ENCODE results near the gene ADI1. TPM values are rescaled to one million over a fixed set of nuclear protein-coding genes. Genes with fewer than 3 reads are reported as not detected.

ADI1 gene
- total RNA-seq, 4 donors from 2014 or later, result 43.7 to 207 (median 71.0) TPM

DNA sequence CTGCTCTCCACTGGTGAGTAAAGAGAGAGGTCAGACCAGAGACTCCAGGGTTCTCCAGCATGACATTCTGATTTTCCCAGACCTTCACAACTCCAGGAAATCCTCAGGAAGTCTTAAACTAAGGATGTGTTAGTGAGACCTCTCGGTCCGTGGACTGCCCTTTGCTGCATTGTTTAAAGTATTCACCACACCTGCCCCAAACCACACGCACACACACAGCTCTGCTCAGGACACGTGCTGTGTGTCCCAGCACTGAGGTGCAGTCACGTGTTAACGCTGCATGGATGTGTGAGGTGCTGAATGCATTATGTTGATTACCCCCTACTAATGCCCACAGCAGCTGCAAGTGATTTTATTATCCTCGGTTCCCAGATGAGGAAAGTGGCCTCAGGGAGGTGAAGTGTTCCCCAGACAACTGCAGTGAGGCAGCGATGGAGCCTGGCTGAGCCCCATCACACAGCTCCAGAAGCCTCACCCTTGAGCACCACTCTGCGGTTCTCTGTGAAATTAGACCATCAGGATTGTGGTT lies 71.5 kb downstream of the ADI1 start:
- Histone ChIP-seq H3K4me3 (no peak overlapping the region), H3K27ac (no peak overlapping the region), H3K27me3 (no peaks in the 10 kb centered on the region), H3K4me1 (no peaks in the 10 kb centered on the region), H3K36me3 (peaks cover 0 to 70% (median 0%) of the 10 kb centered on the region in 3 donors), H3K9me3 (no peaks in the 10 kb centered on the region)
- DNase-seq, result no peak
- no peak for TF ChIP-seq POLR2A (IDR thresholded peaks at IDR 0.05)
- TF ChIP-seq, protein P1, sequence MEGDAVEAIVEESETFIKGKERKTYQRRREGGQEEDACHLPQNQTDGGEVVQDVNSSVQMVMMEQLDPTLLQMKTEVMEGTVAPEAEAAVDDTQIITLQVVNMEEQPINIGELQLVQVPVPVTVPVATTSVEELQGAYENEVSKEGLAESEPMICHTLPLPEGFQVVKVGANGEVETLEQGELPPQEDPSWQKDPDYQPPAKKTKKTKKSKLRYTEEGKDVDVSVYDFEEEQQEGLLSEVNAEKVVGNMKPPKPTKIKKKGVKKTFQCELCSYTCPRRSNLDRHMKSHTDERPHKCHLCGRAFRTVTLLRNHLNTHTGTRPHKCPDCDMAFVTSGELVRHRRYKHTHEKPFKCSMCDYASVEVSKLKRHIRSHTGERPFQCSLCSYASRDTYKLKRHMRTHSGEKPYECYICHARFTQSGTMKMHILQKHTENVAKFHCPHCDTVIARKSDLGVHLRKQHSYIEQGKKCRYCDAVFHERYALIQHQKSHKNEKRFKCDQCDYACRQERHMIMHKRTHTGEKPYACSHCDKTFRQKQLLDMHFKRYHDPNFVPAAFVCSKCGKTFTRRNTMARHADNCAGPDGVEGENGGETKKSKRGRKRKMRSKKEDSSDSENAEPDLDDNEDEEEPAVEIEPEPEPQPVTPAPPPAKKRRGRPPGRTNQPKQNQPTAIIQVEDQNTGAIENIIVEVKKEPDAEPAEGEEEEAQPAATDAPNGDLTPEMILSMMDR (IDR thresholded peaks at IDR 0.05), result no peak

Other genes starting within 250 kb of the ADI1 start
- gene EIPR1, start 141.7 kb downstream of the ADI1 start, total RNA-seq, result 10 to 100 TPM; 23.4 to 94.1 (median 36.2) TPM
- gene TRAPPC12, start 139.8 kb downstream of the ADI1 start, total RNA-seq, result 100 to 1,000 TPM; 122 to 191 (median 158) TPM
- gene RNASEH1, start 38.8 kb upstream of the ADI1 start, total RNA-seq, result 10 to 100 TPM in 3 of 4 donors, 1 to 10 TPM in 1; 8.2 to 42.9 (median 14.8) TPM
- 1,000 to 10,000 TPM in 3 of 4 donors, 100 to 1,000 TPM in 1; 855 to 2,886 (median 1,081) TPM for gene RPS7, start 55.7 kb upstream of the ADI1 start, total RNA-seq
- 1 to 10 TPM in 2 of 4 donors, under 1 TPM in 1, not detected in 1; 0.70 to 5.8 (median 1.1) TPM for gene COLEC11, start 75.6 kb upstream of the ADI1 start, total RNA-seq
- gene ALLC, start 138.7 kb upstream of the ADI1 start, total RNA-seq, result not detected
- gene DCDC2C, start 184.0 kb upstream of the ADI1 start, total RNA-seq, result not detected